ENCODE results near the gene RABGAP1L. TPM values are rescaled to one million over a fixed set of nuclear protein-coding genes. Genes with fewer than 3 reads are reported as not detected.

The RABGAP1L gene
- total RNA-seq, 2 donors from 2014 or later, result 37.9 to 59.8 TPM

DNA sequence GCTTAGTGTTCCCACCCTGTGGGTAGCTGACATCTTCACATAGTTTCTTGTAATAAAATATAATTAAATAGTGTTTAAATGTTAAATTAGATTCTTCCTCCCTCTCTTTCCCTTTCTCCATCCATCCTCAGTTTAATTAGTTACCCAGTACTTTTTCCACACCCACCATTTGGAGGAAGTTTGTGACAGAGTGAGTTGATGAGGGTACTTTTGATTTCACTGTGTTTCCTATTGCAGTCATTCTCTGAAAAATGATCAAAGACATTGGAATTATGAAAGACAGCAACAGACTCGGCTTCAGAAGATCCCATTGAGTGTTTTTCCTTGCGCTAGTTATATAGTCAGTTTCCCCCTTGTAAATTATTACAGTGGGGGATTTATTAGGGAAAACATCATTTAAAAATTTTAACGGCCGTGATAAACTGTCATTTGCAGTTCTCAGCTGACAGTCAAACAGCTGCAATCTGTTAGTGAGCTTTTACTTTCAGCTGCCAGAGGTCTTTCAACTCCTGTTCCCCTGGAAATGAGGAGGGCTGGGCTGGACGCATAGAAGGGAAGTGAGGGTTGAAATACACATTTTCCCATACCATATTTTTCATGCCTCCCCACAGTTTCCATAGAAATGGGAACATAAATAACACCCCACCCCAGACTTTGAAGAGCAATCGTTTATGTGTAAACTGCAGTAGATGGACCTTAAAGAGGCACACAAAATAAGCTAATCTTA lies 779.1 kb downstream of the RABGAP1L start:
- H3K27ac ChIP-seq, result no peak overlapping the region
- TF ChIP-seq, protein P1, sequence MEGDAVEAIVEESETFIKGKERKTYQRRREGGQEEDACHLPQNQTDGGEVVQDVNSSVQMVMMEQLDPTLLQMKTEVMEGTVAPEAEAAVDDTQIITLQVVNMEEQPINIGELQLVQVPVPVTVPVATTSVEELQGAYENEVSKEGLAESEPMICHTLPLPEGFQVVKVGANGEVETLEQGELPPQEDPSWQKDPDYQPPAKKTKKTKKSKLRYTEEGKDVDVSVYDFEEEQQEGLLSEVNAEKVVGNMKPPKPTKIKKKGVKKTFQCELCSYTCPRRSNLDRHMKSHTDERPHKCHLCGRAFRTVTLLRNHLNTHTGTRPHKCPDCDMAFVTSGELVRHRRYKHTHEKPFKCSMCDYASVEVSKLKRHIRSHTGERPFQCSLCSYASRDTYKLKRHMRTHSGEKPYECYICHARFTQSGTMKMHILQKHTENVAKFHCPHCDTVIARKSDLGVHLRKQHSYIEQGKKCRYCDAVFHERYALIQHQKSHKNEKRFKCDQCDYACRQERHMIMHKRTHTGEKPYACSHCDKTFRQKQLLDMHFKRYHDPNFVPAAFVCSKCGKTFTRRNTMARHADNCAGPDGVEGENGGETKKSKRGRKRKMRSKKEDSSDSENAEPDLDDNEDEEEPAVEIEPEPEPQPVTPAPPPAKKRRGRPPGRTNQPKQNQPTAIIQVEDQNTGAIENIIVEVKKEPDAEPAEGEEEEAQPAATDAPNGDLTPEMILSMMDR (IDR thresholded peaks at IDR 0.05), result no peak
- DNase-seq (ENCODE audit: low spot score) (no peak), ATAC-seq (ENCODE audit: insufficient number of reproducible peaks, low FRiP score, low read depth) (no peak)
- H3K4me3 ChIP-seq, result no peak overlapping the region
- H3K36me3 ChIP-seq, result no peaks in the 10 kb centered on the region
- H3K27me3 ChIP-seq (replicated peaks; ENCODE audit: insufficient read depth), result no peaks in the 10 kb centered on the region
- H3K4me1 ChIP-seq (ENCODE audit: control insufficient read depth in 1 of 2, low read depth in 2 of 2), result peaks cover 4 to 13% of the 10 kb centered on the region in 2 donors
- H3K9me3 ChIP-seq, result no peaks in the 10 kb centered on the region

DNA sequence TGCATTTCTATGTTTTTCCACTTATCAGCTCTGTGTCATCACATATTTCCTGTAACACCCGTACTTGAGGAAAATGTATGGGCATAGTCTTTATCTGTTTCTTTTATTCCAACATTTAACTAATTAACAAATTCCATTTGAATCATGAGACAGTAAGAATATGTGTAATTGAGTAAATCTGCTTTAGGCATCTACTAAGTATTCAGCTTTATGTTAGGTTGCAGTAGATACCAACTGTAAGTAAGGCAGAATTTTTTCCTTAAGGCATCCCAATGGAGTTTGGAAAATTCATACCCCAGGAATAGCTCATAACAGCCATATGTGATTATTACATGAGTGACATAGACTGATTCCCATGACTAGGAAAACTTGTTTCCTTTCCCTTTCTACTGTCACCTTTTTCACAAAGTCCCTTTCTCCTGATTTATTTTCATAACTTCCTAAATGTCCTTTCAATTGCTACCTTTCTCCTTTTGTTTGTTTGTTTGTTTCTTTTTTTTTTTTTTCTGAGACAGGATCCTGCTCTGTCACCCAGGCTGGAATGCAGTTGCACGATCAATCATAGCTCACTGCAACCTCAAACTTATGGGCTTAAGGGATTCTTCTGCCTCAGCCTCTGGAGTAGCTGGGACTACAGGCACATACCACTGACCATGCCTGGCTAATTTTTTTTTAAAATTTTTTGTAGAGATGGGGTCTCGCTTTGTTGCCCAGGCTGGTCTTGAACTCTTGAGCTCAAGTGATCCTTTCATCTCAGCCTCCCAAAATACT lies 780.6 kb downstream of the RABGAP1L start:
- no peak for DNase-seq (ENCODE audit: low spot score)
- Histone ChIP-seq H3K27ac (no peak overlapping the region), H3K9me3 (no peaks in the 10 kb centered on the region), H3K27me3 (replicated peaks; ENCODE audit: insufficient read depth) (no peaks in the 10 kb centered on the region), H3K4me1 (ENCODE audit: control insufficient read depth in 1 of 2, low read depth in 2 of 2) (peaks cover 4 to 16% of the 10 kb centered on the region in 2 donors), H3K4me3 (no peak overlapping the region), H3K36me3 (no peaks in the 10 kb centered on the region)
- TF ChIP-seq, protein P1 (IDR thresholded peaks at IDR 0.05), result no peak
- ATAC-seq (ENCODE audit: insufficient number of reproducible peaks, low FRiP score, low read depth), result no peak

DNA sequence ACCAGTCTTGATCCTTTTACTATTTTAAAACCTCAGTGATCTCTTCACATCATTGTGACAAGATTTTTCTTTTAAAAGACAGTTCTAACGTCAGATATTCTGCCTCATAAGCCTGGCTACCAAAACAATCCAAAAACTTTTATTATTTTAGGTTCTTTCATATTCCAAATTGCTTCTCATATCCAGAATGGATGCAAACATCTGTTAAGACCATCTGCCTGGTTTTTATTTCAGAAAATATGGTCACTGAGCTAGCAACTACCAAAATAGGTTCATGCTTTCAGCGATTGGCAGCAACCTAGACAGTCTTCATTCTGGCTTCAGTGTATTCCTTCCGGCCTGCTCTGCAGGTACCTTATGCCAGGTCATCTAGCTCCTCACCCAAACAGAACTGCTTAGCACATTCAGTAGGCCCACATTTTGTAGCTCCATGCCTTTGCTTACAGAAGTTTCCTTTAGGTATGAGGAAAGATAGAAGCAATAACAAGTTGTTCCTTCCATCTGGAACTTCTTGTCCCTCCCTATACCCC lies 781.4 kb downstream of the RABGAP1L start:
- no peak for ATAC-seq (ENCODE audit: insufficient number of reproducible peaks, low FRiP score, low read depth)
- no peaks in the 10 kb centered on the region for H3K9me3 ChIP-seq
- no peaks in the 10 kb centered on the region for H3K36me3 ChIP-seq
- peaks cover 4 to 18% of the 10 kb centered on the region in 2 donors for H3K4me1 ChIP-seq (ENCODE audit: control insufficient read depth in 1 of 2, low read depth in 2 of 2)
- no peak for DNase-seq (ENCODE audit: low spot score)
- TF ChIP-seq, protein P1 (IDR thresholded peaks at IDR 0.05), result no peak
- H3K27me3 ChIP-seq (replicated peaks; ENCODE audit: insufficient read depth), result no peaks in the 10 kb centered on the region
- H3K27ac ChIP-seq, result no peak overlapping the region
- no peak overlapping the region for H3K4me3 ChIP-seq

DNA sequence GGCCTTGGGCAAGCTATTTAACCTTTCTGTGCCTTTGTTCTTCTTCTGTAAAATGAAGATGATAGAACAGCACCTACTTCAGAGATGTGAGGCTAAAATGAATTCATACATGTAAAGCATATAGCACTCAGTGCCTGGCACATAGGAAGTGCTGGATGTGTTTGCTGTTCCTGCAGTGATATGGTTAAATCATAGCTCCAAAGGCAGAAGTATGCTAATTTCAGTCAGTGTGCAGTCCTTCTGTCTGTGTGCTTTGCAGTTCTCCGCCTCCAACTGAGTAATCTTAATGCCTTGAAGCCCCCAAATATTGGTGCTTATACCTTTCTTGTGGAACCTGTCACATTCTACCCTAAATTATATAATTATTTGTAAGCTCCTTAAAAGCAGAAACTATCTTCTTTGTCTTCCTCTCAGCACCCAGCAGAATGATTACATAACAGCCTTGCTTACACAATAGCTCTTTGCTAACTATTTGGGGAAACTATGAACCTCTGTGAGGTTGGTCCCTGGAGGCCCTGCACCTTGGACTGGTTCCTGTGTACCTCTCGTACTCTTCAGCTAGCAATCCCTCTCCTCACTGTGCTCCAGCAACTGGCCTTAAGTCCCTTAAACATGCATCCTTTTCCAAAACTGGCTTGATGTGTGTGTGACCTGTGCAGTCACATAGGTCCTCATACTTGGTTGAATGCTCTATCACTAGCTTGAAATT lies 783.4 kb downstream of the RABGAP1L start:
- DNase-seq (ENCODE audit: low spot score), result no peak
- H3K4me3 ChIP-seq, result no peak overlapping the region
- H3K9me3 ChIP-seq, result no peaks in the 10 kb centered on the region
- peaks cover 4 to 18% of the 10 kb centered on the region in 2 donors for H3K4me1 ChIP-seq (ENCODE audit: control insufficient read depth in 1 of 2, low read depth in 2 of 2)
- H3K27ac ChIP-seq, result no peak overlapping the region
- TF ChIP-seq, protein P1 (IDR thresholded peaks at IDR 0.05), result no peak
- no peaks in the 10 kb centered on the region for H3K27me3 ChIP-seq (replicated peaks; ENCODE audit: insufficient read depth)
- no peaks in the 10 kb centered on the region for H3K36me3 ChIP-seq
- ATAC-seq (ENCODE audit: insufficient number of reproducible peaks, low FRiP score, low read depth), result no peak

DNA sequence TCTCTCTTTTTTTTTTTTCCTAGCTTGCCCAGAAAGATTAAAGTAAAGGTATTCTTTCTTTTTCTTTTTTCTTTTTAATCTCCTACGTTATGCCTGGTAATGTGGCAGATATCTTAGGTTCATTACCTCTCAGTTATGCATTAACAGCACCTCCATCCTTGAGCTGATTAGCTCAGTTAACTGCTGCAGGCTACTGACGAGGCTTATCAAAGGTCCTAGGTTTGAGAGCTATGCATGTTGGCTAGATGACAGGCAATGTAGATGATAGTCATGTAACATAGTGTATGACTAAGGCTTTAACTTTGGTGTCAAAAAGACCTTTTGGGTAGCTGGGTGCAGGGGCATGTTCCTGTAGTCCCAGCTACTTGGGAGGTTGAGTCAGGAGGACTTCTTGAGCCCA lies 786.7 kb downstream of the RABGAP1L start:
- DNase-seq (ENCODE audit: low spot score) (no peak), ATAC-seq (ENCODE audit: insufficient number of reproducible peaks, low FRiP score, low read depth) (no peak)
- H3K27me3 ChIP-seq (replicated peaks; ENCODE audit: insufficient read depth), result no peaks in the 10 kb centered on the region
- H3K36me3 ChIP-seq, result no peaks in the 10 kb centered on the region
- TF ChIP-seq, protein P1 (IDR thresholded peaks at IDR 0.05), result no peak
- H3K4me3 ChIP-seq, result no peak overlapping the region
- H3K9me3 ChIP-seq, result no peaks in the 10 kb centered on the region
- H3K27ac ChIP-seq, result no peak overlapping the region
- H3K4me1 ChIP-seq (ENCODE audit: control insufficient read depth in 1 of 2, low read depth in 2 of 2), result peaks cover 4 to 18% of the 10 kb centered on the region in 2 donors

All from thoracic aorta (tissue), 2 donors.